Activated CD8-positive, alpha-beta memory T cell treated with anti-CD3 and anti-CD28 coated beads for 24 hours (primary cell): ENCODE measurements around the gene DCLK1.
"Not testable (repeated sequence)": the region's sequence is repeated elsewhere in the genome, so short reads cannot be mapped to it uniquely, and the experiment has no call there.

Experiments used
- DNase-seq: peaks from one replicate; pipeline ENCODE4 v3.0.0-alpha.2; 2020

The DCLK1 gene

DNA sequence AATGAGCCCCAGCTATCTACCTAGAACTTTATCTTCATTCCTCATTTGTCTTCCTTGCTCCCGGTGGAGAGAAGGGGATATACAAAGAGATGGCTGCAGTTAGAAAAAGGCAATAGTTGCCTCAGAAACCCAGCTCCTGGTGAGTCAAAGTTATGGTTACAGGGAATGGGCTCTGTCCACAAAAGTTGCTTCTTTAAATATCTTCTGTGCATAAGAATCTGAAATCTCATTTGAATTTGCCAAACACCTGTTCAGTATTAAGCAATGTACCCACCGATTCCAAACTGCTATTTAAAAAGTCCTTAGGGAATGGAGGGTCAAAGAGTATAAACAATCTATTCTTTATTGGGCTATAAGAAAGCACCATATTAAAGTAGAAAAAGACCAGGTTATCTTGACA lies 48.4 kb downstream of the DCLK1 start:
- DNase-seq, result no peak

- no peak for DNase-seq
These were observed 48.8 kb downstream of the DCLK1 start for GRCh38 chr13:36082396-36082795.

DNA sequence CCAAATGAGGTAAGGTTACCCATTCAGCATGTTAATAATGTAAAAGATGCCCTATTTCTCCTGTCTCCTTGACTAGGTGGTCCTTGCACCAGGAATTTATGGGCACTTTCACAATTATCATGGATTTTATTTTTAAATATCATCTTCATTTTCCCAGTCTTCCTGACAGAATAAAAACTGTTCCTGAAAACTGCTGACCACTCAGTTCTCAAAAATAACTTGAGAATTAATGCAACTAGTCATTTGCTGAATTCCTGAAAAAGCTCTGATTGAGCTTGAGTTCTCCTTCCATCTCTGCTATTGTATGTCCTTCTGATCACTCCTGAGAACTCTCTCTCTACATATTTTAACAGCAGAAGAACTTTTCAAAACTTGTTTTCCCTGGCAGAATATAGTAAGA lies 55.0 kb downstream of the DCLK1 start:
- DNase-seq, result no peak

DNA sequence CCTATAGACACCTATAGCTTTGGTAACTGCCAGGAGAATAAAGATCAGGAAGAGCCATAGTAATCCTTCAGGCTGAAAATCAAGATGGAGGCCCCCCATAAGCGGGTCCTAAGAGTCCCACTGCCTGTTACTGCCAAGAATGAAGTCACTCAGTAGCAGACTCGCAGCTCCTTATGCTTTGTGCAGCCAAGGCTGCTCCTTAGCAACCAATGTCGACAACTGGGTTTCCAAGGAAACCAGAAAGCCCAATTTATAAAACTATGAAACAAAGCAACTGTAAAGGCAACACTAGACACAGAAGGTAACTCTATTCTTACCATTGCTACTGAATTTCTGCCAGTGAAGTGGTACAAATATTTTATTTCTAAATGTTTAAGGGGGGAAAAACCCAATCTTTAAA lies 56.5 kb downstream of the DCLK1 start:
- DNase-seq, result no peak

- DNase-seq, result no peak
These were observed 58.8 kb downstream of the DCLK1 start for GRCh38 chr13:36072152-36072935.

GRCh38 chr13:36070504-36071192 lies 60.5 kb downstream of the DCLK1 start:
- not testable (repeated sequence) for DNase-seq

DNA sequence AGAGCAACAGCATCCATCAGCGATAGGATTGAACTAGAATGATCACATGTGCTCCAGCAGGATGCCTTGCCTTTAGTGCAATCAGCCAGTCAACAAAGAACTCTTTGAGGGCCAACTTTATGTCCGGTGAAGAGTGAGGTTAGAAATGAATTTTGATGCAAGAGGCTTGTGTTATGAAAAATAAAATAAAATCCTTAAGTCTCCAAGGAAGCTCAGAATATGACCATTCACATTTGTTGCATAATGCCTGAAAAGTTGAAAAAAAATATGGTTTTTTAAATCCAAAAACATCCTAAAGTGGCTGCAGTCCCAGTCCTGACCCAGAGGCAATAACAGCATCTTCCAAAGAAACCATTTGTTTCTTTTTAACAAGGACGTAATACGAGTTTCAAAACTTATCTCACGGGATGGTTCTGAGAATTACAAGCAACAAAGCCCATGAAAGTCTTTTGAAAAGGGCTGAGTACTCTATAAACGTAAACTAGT lies 61.3 kb downstream of the DCLK1 start:
- no peak for DNase-seq

GRCh38 chr13:36068991-36069390 lies 62.2 kb downstream of the DCLK1 start:
- no peak for DNase-seq

GRCh38 chr13:36068566-36068965 lies 62.6 kb downstream of the DCLK1 start:
- no peak for DNase-seq

GRCh38 chr13:36067746-36068381 lies 63.3 kb downstream of the DCLK1 start:
- no peak for DNase-seq

GRCh38 chr13:36062249-36062648 lies 68.9 kb downstream of the DCLK1 start:
- DNase-seq, result no peak

- no peak for DNase-seq
These were observed 69.6 kb downstream of the DCLK1 start for GRCh38 chr13:36061621-36062020.

GRCh38 chr13:36061054-36061453 lies 70.1 kb downstream of the DCLK1 start:
- no peak for DNase-seq

GRCh38 chr13:36059321-36059720 lies 71.9 kb downstream of the DCLK1 start:
- no peak for DNase-seq

DNA sequence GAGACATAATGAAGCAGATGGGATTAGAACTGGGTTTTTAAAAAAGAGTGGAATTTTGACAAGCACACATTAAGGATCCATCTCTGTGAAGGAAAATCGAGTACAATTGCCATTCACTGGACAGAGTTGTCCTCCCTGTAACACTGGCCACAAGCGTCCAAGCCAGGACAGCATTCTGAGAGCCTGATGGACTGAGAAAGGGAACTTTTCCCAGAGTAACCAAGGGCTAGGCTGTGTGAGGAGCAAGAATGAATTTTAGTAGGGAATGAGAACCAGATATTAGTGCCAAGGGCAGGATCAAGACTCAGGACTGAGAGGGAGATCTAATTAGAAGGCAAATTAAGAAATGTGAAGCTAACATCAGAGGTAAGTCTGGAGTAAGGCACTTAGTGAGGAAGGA lies 73.1 kb downstream of the DCLK1 start:
- DNase-seq, result no peak

DNA sequence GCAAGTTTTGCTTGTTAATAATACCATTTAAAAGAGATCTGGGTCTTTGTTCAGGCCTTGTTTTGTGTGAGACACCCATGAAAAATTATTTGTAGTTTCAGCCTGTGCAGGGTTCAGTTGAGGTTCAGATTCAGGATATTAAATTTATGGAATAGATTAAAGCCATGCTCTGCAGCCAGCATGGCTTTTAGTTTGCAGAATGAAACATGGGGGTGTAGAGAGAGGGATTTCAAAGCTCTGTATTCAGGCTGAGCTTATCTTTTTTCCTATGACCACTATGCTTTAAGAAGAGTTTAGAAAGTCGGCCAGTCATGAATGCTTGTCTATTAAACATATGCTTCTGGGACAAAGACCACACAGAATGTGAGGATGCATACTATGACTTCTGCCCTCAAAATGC lies 73.6 kb downstream of the DCLK1 start:
- no peak for DNase-seq

DNA sequence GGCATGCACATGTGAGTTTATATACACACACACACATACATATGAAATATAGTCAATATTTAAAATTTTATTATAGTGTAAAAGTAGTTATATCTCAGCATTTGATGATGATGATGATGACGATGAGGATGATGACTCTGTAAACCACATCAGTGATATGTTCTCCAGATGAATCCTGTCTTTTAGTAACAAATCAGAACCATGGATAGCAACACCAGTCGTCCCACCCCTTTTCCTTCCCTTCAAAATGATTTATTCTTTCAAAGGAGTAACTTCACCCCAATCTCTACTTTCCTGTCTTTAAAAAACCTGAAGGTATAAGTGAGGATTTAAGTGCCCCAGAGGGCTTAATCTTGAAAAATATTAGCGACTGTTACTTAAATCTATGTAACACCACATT lies 74.1 kb downstream of the DCLK1 start:
- DNase-seq, result no peak

- no peak for DNase-seq
These were observed 75.8 kb downstream of the DCLK1 start for GRCh38 chr13:36055366-36055765.

GRCh38 chr13:36054041-36054440 lies 77.1 kb downstream of the DCLK1 start:
- no peak for DNase-seq

GRCh38 chr13:36051082-36051481 lies 80.1 kb downstream of the DCLK1 start:
- DNase-seq, result no peak

DNA sequence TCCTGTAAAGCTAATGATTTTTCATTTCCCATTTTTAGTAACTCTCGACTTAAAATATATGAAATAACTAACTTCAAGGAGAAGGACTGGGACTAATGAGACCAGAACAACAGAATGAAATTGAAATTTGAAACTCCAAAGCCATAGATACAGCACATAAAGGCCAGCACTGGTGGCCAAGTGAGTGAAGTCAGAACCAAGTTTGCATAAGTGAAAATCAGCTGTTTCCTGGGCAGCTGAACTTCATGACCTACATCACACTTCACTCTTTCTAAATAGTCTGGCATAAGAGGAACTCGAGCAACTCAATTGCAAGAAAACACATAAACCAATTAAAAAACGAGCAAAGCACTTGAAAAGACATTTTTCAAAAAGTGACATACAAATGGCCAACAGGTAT lies 84.5 kb downstream of the DCLK1 start:
- DNase-seq, result no peak

- no peak for DNase-seq
These were observed 92.2 kb downstream of the DCLK1 start for GRCh38 chr13:36038785-36039555.

GRCh38 chr13:36033035-36033434 lies 98.1 kb downstream of the DCLK1 start:
- DNase-seq, result no peak
